Vagina (tissue), 2 donors: ENCODE measurements around the gene PLXNA3.

ENCODE experiments used
- CTCF ChIP-seq, 3 experiments: fragments of 450-650 bp in 2 of 3; fragments of 200-600 bp in 1 of 3; sonication (generic) in 1 of 3; IDR thresholded peaks; one replicate each; pipeline ENCODE4 v1.5.1; 2017 to 2019; ENCODE audit warnings: antibody characterized with exemption in 3 of 3, mild to moderate bottlenecking in 2 of 3, moderate library complexity in 2 of 3
- POLR2A ChIP-seq, 2 donors: fragments of 450-650 bp; IDR thresholded peaks; one replicate each; pipeline ENCODE4 v1.6.1; 2017; ENCODE audit warnings: antibody characterized with exemption in 2 of 2, mild to moderate bottlenecking in 2 of 2, moderate library complexity in 2 of 2
- POLR2AphosphoS5 ChIP-seq, 2 donors: sonication (generic); formaldehyde crosslinking; IDR thresholded peaks; one replicate each; pipeline ENCODE4 v1.9.0; 2017; ENCODE audit warnings: antibody characterized with exemption in 2 of 2, mild to moderate bottlenecking in 2 of 2, low read depth in 1 of 2; ENCODE audit not compliant: insufficient read depth in 1 of 2

GRCh38 chrX:154464806-154465365 is 6.8 kb downstream of the PLXNA3 start:
- TF ChIP-seq POLR2A (IDR thresholded peaks at IDR 0.05), result no peak
- no peak for TF ChIP-seq CTCF (IDR thresholded peaks at IDR 0.05)
- no peak for TF ChIP-seq POLR2AphosphoS5 (IDR thresholded peaks at IDR 0.05; ENCODE audit: insufficient read depth in 1 of 2, low read depth in 1 of 2)
